ENCODE results near the gene SACM1L.

DNA sequence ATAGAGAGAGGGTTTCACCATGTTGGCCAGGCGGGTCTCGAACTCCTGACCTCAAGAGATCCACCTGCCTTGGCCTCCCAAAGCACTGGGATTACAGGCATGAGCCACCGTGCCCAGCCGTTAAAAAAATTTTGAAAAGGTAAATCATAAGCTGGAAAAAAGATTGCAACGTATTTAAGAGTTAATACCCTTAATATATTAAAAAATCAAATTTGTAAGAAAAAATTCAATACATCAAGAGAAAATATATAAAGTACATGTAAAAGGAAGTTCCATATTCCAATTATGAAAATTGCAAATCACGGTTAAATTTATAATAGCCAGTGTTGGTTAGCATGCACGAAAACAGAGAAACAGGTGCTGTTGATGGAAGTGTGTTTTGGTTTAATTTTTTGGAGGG lies 2.3 kb upstream of the SACM1L start:
- TF ChIP-seq, protein P1, sequence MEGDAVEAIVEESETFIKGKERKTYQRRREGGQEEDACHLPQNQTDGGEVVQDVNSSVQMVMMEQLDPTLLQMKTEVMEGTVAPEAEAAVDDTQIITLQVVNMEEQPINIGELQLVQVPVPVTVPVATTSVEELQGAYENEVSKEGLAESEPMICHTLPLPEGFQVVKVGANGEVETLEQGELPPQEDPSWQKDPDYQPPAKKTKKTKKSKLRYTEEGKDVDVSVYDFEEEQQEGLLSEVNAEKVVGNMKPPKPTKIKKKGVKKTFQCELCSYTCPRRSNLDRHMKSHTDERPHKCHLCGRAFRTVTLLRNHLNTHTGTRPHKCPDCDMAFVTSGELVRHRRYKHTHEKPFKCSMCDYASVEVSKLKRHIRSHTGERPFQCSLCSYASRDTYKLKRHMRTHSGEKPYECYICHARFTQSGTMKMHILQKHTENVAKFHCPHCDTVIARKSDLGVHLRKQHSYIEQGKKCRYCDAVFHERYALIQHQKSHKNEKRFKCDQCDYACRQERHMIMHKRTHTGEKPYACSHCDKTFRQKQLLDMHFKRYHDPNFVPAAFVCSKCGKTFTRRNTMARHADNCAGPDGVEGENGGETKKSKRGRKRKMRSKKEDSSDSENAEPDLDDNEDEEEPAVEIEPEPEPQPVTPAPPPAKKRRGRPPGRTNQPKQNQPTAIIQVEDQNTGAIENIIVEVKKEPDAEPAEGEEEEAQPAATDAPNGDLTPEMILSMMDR (IDR thresholded peaks at IDR 0.05; ENCODE audit: extremely low read depth in 1 of 2, insufficient read depth in 1 of 2, low read depth in 1 of 2, low read length in 2 of 2), result no peak
- no peak for TF ChIP-seq POLR2AphosphoS5 (IDR thresholded peaks at IDR 0.05; ENCODE audit: insufficient read depth, low read depth, low read length)
- TF ChIP-seq EZH2 (IDR thresholded peaks at IDR 0.05; ENCODE audit: borderline replicate concordance, low read depth, low read length, severe bottlenecking), result no peak
- TF ChIP-seq, protein P2, sequence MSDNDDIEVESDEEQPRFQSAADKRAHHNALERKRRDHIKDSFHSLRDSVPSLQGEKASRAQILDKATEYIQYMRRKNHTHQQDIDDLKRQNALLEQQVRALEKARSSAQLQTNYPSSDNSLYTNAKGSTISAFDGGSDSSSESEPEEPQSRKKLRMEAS (IDR thresholded peaks at IDR 0.05; ENCODE audit: insufficient read depth, insufficient read length), result no peak
- no peak for TF ChIP-seq MYC (IDR thresholded peaks at IDR 0.05; ENCODE audit: low read depth, low read length)

Data from endothelial cell of umbilical vein (primary cell).